ENCODE data around the gene EHD4. TPM values are rescaled to one million over a fixed set of nuclear protein-coding genes. Genes with fewer than 3 reads are reported as not detected.

Gene EHD4
- polyA plus RNA-seq, 10 donors: 23.4 to 37.9 (median 33.7) TPM

DNA sequence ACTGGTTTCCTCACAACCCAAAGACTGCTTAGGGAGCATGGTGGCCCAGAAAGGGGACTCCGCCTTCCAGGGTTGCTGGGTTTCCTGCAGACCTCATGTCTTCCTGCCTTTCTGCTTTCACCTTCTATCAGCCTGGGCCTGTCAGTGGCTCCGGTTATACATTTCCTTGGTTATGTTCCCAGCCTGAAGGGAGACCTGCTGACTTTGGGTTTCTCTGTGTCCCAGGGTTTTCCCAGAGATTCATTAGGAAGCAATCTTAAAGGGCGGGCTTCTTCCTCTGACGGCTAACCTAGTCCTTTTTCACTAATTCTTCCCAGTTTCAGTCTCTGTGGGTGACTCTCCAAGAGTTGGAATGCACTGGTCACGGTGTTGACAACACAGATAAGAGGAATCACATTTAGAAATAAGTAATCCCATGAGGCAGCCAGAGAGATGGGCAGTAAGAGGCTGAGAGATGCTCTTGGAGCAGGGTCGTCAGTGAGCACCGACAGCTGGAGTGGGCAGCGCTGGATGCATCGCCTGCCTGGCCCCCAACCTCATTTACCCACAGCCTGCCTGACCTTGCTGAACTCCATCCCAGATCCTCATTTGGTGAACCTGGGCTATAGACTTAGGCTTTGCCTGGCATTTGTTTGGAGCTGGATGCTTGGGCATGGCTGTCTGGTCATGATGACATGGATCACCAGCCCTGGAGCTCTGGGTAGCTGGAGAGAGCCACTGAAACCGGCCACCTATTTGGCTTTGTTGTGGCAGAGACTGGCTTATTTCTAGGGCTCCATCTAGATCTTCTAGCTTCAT is 10.0 kb upstream of the EHD4 start:
- DNase-seq: peak in 1 of 3 donors; percentile 37

DNA sequence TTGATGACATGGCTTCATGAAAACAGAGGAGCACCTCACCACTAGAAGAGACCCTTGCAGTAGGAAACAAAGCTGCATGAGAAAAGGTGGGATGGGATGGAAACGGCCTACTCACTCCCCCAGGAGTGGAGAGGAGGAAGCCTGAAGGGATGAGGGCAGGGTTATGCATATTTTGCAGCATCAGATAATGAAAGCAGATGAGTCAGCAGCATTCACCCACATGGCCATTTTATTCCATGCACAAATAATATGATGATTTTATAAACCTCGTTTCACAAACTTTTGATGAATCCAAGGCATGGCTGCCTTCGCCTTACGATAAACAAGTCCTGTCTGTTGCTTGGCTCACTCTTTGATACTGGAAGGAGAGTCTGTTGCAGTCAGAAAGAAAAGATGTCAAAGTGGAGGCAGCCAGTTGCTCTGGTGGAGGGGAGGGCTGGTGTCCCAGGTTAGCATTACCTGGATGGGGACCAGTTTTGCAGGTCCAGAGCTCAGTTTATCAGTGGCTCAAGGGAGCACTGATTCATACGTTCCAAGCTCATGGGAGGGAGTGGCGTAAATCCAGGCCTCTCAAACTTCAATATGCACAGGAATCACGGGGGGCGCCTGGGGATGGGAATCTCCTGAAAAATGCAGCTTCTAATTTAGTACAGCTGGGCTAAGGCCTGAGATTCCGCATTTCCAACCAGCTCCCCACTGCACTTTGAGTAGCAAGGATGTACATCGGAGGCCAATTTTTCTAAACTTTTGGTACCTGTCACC is 9.2 kb upstream of the EHD4 start:
- peak in 1 of 3 donors; percentile 36 for DNase-seq

DNA sequence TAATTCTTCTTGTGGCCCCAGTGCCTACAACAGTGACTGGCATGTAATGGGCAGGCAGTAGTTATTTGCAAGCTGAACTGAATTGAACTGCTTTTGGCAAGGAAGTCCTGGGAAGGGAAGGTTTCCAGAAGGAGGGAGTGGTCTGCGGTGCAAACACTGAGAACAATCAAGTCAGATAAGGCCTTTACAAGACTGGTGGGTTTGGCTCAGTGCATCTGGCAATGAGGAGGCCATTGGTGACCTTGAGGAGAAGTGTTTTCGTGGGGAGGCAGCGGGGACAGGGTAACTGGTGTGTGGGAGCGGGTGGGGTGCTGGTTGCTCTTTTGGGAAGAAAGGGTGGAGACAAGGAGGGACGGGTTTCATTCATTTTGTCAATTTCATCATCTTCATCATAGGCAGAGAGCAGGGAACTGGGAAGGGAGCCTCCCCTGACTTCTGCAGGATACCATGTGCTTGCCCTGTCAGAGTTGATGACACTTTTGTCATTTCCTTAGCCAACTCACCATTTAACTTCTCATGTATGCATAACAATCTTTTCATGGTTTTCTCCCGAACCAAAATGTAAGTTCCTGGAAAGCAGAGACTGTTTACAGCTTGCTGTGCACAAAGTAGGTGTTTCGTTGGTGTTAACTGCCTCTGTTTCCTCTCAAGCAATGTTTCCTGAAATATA is 8.4 kb upstream of the EHD4 start:
- no peak for DNase-seq

DNA sequence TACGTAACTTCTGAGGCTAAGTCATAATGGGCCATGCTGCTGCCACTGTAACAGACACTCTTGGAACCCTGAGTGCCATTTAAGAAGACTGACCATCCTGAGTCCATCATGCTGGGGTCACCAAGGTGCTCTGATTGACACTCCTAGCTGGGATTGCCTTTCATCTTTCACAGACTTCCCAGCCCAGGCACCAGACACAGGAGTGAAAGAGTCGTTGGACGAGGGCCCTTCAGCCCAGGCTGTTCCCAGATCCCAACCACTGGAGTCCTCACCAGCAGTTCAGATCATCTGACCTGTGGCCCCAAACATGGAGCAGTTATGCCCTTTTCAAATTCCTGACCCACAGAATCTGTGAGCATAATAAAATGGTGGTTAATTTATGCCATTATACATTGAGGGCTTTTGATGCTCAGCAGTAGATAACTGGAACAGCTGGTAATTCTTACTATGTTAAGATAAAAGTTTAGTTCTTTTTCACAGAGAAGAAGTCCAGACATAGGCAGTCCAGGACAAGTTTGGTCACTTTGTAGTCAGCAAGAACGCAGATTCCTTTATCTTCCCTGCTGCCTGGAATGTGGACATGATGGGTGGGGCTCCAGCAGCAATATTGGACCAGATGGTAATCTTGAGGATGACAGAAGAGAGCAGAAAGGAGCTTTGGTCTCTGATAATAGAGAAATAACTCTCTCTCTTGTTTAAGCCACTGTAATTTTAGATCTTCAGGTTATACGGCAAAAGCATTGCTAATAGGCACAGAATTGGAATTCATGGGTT is 7.3 kb upstream of the EHD4 start:
- DNase-seq: no peak

DNA sequence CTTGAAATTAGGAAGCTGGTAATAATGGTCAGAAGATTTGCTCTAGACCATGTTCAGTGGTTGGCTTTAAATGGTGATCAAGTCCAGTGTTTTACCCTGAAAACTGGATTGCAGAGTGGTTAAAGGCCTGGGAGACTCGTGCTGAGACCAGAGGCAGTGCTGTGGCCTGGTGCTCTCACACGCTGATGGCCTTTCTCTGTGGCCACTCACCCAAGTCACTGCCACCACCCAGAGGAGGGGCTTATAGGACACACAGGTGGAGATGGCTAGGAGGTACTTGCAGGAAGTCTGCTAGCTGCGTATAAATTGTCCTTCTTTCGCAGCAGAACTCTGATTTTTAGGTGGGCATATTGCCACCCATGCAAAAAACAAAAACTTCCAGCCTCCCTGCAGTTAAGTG is 6.2 kb upstream of the EHD4 start:
- DNase-seq: no peak

DNA sequence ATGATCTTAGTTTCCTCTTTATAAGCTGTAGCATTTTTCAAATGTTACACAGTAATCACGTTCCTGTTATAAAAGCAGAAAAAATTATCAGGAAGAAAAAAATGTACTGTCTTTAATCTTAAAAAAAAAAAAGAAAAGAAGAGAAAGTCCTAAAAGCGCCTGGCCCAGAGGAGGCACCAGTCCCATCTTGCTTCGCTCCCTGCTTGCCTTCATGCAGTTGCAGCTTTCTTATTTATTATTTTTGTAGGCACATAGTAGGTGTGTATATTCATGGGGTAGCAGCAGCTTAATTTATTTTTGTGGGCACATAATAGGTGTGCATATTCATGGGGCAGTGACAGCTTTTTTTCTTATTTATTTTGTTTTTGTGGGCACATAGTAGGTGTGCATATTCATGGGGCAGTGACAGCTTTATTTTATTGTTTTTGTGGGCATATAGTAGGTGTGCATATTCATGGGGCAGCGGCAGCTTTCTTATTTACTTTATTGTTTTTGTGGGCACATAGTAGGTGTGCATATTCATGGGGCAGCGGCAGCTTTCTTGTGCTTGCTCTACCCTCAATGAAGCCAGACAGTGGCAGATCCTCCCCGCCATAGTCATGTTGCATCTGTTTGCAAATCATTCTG is 5.5 kb upstream of the EHD4 start:
- DNase-seq: no peak

DNA sequence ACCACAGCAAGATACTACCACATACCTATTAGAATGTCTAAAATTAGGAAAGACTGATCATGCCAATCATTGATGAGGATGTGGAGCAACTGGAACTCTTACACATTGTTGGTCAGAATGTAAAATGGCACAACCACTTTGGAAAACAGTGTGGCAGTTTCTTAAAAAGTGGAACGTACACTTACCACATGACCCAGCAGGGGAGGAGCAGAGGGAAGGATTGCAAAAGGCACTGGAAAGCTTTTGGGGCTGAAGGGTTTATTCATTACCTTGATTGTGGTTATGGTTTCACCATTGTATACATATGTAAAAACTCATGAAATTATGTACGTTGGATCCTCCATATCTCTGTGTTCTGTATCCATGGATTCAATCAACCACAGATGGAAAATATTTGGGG is 3.3 kb upstream of the EHD4 start:
- DNase-seq: no peak

DNA sequence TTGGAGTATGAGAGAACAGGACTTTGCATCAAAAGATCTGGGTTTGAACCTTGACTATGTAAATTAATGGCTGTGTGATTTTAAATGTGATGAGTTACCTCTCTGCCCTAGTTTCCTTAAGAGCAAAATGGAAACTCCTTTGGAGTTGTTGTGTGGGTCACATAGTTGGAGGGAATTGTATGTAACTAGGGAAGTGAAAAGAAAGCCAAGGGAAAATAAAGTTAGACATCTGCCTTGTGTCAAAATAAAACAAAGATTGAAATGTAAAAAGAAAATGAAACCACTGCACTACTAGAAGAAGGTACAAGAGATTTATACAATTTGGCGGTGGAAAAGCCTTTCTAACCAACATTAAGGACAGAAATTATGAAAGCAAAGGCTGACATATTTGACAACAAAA is 1.7 kb upstream of the EHD4 start:
- no peak for DNase-seq

DNA sequence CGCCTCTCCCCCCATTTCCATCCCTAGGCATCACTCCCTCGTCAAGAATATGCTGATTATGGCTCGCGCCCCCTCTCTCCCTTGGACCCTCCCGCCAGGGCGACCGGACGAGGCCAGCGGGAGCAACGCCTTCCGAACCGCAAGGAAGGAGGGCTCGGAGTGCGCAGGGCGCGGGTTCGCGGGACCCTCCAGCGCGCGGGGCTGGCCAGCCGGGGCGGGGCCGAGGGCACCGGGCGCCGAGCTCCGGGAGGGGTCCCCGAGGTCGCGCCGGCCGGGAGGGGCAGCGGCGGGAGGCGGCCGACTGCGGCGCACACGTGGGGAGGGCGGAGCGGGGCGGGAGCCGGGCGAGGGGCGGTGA is 483 bp downstream of the EHD4 start:
- no peak for DNase-seq

DNA sequence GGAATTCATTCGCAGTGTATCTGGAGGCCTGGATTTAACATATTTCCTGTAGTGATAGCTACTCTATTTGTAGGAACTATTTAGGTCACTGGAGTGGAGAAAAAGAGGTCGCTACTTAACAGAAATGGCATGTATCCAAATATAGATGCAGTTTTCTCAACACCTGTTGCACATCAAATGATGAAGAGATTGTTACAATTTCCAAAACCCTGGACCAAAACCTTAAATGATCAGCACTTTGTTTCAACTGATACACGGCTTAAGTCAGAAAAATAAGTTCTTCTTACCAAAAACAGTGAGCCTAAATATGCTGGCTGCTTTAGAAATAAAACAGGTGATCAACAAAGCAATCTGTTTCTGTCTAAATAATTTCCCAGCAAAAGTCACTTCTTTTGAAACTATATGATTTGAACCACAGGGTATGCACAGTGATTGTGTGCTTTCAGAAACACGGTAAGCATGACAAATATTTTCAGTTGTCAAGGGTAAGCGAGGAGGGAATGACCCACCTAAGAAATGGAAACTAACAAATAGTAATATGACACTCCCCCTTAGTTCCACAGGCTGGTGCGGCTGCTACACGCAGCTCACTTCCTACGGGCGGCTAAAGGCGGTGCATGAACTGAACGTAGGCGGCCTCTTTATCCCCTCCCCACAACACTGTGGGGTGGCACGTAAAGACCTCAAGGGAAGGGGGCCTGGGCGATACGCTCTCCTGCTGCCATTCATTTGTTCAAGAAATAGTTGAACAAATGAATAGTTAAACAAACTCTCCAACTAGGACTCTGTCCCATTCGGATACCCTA is 1.1 kb downstream of the EHD4 start:
- peak; percentile 56 to 77 (median 65) for DNase-seq

DNA sequence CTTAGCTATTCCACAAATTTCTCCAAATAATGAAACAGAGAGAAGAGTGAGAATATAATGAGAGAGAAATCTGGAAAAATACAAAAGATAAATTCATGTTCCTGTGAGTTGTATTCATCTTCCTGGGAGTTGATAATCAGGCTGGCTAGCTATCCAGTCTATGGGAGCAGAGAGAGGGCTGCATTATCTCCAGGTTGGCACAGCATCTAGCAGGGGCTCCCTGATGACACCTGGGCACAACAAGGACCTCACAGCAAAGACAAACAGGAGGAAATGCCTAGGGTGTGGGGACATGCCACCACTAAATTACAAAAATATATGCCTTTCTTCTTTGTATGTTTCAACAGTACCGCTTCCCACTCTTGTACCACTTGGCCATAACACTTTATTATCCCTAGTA is 1.9 kb downstream of the EHD4 start:
- no peak for DNase-seq

DNA sequence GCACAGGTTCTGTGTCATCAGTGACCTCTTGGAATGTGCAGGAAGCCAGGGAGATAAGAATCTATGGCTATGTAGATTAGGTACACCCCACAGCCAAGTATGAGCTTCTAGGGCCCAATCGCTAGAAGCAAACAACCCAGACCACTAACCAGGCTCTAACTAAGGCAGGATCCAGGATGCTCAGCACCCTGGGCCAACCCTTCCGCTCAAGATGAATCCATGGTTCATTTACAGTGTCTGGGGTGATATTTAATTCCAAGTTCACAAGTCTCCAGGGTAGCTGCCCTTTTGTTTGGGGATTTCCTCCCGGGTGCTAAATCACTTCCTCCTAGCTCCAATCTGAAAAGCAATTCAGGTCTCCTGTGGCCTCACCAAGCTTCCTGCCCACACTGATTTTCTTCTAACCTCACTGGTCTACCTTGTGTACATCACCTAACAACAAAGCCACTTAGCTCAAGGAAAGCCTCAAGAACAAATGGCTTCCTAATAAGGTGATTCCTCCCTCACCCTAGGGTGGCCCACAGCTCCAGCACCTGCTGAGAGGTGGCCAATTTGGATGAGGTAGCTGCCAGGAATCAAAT is 2.4 kb downstream of the EHD4 start:
- DNase-seq: no peak

DNA sequence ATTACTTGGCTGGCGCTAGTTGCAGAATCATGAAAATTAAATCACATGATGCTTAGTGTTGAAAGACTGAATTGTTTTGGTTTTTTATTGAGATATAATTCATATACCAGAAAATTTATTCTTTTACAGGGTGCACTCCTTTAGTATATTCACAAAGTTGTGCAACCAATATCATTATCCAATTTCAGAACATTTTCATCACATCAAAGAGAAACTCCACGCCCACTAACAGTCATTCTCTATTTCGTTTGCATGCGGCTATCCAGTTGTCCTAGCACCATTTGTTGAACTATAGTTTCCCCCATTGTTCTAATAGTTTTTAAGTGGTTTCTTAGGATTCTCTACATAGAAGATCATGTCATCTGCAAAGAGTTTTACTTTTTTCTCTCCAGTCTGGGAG is 3.7 kb downstream of the EHD4 start:
- DNase-seq: no peak

DNA sequence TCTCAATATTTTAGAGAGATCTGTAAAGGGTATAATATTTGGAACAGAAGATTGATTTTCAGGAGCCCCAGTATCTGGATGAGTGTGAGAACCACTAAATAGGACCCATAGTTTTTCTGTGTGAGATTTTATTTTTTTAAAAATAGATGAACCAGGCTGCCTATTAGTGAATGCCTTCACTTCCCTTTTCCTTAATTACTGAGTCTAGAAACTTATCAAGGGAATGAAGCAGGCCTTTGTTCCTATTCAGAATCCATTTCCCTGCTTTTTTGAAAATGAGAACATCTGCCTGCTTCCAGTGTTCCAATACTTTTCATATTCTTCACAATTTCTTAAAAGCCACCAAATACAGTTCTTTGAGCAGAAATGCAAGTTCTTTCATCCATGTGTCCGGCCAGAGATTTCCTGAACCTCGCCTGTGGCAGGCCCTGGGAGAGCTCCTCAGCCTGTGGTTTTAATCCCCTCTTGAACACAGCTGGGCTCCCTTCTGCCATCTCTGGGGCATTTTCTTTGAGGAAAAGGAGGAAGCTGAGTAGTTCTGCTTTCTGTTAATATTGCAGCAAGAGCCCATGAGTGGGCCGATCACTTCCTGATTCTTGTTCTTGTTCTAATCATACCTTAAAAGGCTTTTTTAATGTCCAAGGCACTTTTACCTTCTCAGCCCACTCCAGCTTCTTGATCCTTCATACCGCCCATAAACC is 4.7 kb downstream of the EHD4 start:
- peak in 1 of 3 donors; percentile 52 for DNase-seq

DNA sequence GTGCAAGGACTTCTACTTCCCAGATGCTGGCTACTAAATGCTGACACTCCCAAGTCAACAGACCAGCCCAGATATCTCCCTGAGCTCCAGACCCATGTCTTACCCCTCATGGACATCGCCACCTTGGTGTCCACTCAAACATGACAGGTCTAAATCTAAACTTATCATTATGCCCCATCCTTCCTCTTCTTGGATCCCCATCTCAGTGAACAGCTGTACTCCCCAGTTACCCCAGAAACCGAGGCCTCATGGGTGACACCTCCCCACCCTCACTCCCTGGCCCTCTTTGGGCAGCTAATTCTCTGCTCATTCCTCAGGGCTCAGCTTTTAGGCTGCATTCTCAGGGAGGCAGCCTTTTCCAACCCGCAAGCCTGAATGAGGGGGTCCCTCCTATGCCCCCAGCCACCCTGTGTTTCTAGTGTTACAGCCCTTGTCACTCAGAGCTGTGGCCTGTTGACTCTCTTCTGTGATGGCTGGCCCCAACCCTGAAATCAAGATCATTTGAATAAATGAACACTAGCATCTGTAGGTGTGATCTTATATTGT is 5.4 kb downstream of the EHD4 start:
- DNase-seq: no peak

DNA sequence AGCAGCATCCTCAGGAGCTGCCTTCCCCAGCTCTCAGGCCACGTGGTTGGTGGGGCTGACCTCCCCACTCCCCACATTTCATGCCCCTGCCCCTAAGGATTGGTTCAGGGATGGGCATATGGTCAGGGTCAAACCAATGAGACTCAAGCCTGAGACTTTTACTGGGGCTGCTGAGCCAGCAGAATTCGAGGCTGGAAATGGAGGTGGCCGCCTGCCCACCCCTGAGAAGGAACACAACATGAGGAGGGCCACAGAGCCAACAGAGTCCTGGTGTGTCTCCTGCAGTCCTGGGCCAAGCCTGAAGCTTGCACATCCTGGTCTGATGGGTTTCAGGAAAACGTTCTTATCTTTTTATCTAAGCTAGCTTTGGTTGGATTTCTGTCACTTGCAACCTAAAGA is 5.9 kb downstream of the EHD4 start:
- no peak for DNase-seq

DNA sequence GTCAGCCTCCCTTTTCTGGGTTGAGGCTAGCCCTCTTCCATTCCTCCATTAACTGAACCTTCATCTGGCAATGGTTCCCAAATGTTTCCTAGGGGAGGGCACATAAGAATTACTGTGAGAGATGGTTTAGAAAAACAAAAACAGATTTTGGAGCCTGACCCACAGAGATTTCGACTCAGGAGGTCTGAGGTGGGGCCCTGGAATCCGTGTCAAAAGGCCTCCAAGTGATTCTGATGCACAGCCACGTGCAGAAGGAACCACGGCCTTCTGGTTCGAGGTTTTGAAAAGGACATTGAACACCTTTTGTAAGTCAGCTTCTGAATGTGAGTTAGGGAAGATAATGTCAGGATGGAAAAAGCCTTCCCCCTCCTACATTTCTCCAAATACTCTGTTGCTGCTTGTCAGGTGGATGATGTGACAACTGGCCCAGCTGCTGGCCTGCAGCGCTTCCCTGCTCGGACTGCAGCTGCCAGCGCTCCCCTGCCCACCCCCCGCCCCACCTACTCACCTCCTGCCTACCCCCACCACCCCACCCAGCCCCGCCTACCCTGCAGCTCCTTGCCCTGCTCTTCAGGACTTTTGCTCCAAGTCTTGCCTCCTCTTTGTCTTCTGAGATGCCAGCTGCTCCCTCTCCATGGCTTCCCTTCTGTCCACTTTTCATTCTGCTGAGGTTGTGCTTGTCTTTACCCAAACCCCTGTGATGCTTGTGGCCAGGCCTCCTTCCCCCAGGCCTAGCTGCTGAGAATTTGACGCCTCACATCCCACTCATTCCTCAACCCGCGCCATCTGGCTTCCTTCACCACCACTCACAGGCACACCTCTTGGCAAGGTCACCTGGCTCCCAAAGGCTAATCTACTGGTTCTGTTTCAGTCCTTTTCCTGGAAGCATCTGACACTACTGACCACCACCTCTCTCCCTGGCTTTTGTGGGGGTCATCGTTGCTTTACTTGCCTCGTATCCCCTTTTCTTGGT is 6.6 kb downstream of the EHD4 start:
- no peak for DNase-seq

DNA sequence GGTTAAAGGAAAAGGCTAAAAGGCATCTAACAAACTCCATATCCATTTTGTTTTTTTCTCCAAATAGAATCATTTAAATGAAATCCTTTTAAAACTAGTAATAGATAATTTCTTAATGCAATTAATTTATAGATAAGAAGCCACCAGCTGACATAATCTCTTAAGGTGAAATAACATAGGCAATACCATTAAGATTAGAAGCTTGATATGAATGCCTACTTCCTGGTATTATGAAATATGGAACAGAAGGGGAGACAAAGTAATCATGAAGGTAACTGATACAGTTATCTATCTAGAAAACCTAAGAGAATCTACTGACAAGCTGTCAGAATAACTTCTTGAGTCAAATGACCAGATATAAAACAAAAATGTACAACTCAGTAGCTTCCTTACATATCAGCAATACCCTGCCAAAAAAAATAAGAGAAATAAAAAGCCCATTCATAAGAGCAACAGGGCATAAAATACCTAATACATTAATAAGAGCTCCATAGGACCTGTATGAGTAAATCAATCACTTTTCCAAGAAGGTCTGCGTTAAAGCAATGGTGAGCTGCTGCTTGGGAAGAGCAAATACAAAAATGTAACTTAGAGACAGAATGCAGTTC is 10.7 kb downstream of the EHD4 start:
- DNase-seq: no peak
